NCI-H1417 treated with DMSO at 0.1 percent for 48 hours (cell line): ENCODE measurements around the gene RNF130.

Experiments used
- DNase-seq: peaks from one replicate; lab custom pipeline; 2025; lab: John Stamatoyannopoulos, UW

RNF130 gene

GRCh38 chr5:180084638-180085561 lies 13.3 kb upstream of the RNF130 start:
- DNase-seq, result no peak

GRCh38 chr5:180083529-180084060 lies 12.0 kb upstream of the RNF130 start:
- DNase-seq, result no peak

- DNase-seq, result no peak
Measured at GRCh38 chr5:180082633-180083420, 11.3 kb upstream of the RNF130 start.

DNA sequence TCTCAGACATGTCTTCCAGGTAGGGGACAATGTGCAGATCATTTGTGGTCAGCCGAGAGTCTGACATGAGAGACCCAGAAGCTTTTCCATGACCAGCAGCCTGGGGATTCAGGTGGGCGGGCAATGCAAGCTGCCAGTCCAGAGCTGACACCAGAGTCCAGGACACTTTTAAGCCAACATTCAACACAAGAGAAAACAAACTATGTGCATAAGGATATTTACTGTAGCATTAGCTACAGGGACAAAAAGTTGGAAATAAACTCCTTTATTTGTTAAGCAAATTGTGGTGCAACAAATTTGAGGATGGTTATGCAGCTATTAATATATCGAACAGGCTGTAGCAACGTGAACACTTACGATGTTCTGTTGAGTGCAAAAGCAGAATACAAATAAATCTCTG lies 9.9 kb upstream of the RNF130 start:
- DNase-seq, result no peak

DNA sequence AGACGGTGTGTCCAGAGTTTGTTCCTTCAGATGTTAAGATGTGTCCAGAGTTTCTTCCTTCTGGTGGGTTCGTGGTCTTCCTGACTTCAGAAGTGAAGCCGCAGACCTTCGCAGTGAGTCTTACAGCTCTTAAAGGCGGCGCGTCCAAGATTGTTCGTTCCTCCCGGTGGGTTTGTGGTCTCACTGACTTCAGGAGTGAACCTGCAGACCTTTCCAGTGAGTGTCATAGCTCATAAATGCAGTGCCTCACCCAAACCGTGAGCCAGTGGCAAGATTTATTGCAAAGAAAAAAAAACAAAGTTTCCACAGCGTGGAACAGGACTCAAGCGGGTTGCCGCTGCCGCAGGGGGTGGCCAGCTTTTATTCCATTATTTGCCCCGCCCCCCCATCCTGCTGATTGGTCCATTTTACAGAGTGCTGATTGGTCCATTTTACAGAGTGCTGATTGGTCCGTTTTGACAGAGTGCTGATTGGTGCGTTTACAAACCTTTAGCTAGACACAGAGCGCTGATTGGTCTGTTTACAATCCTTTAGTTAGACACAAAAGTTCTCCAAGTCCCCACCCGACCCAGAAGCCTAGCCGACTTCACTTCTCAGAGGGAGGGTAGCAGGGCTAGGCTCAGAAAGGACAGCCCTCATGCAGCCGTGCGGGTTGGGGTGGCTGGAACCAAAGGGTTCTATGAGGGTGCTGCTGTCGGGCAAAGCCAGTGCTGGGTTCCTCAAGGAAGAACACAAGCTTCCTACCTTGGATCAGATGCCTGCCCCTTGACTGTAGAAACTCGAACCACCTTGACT lies 9.1 kb upstream of the RNF130 start:
- DNase-seq, result no peak

DNA sequence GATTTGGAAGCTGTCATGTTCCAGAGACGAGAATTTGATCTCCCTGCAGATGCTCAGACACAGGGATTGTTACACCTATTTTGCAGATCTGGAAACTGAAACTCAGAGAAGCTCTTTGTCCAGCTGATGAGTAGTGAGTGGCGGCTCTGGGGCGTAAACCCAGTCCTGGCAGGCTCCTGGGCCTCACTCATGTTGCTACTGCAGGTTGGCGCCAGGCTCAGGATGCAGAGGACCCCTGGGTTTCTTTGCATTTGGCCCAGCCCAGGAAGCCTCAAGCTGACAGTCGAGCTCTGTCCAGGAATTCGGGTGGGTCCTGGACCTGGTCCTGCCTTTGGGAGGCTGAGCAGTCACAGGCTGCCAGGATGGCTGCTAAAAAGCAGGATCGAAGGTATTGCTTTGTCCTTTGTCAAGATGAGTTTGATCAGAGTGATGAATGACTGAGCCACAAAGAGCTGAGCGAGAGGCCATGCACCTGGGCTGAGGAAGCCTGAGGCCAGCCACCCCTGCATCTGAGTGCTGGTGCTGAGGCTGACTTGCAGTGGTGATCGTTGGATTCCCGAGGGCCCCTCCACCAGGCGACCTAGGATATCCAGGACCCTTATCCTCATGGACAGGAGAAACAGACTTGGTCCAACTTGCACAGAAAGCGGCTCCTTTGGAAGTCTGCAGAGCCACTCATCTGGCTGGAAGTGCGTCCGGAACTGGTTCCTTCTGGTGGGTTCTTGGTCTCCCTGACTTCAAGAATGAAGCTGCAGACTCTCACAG lies 8.3 kb upstream of the RNF130 start:
- no peak for DNase-seq

DNA sequence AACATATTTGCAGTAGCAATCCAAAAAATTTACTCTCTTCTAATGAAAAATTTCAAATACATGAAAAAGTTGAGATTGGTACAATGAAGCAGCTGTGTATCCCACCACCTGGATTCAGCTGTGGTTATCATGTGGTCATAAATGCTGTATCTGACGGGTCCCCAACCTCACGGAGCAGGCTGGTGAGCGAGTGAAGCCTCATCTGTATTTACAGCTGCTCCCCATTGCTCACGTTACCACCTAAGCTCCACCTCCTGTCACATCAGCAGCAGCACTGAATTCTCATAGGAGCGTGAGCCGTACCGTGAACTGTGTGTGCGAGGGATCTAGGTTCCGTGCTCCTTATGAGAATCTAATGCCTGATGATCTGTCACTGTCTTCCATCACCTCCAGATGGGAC lies 6.8 kb upstream of the RNF130 start:
- no peak for DNase-seq

DNA sequence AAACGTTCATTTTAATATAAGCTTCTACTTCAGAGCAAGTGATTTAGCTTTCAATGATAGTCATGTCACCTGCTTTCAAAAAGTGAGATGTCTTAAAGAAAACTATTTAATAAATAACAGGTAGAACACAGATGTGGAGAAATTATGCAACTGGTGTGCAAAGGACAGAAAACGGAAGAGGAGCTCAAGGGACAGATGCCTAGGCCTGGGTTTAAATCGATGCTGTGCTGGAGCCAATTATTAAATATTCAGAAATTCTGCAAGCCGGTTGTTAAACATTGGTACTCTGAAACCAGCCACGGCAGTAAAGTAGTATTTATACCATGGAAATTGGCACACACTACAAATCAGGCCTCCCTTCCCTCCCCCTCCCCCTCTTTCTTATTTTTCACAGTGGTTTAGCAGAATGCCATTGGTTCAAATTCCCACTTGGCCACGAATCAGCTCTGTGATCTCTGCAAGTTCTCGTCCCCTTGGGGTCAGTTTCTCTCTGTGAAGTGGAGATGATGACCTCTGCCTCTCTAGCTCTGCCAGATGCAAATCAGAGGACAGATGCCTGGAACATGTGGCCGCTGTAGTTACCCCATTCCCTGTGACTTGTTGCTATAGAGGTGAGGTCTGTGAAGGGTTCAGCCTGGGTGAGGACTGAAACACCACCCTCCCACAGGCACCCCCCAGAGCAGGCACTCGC lies 6.2 kb upstream of the RNF130 start:
- no peak for DNase-seq

GRCh38 chr5:180075703-180076102 lies 4.1 kb upstream of the RNF130 start:
- DNase-seq, result no peak

DNA sequence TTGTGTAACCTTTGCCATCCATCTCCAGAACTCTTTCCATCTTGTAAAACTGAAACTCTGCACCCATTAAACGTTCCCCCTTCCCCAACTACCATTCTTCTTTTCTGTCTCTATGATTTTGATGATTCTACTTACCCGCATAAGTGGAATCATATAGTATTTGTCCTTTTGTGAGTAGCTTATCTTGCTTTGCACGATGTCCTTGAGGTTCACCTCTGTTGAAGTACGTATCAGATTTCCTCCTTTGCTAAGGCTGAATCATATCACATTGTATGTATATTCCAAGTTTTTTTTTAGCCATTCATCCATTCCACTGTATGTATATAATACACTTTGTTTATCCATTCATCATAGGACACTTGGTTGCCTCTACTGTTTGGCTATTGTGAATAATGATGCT lies 2.9 kb upstream of the RNF130 start:
- DNase-seq, result no peak

DNA sequence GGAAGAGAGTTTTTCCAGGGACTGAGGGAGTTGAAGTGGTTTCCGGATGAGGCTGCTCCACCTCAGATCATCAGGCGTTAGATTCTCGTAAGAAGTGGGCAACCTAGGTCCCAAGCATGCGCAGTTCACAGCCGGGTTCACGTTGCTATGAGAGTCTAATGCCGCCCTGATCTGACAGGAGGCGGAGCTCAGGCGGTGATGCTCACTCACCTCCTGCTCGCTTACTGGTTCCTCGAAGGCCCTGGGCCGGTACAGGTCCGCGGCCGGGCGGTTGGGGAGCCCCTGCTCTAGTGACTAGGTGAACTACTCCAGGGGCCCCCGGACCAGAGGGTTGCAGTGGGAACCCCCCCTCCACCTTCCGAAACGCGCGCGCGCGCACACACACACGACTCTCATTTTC lies 997 bp upstream of the RNF130 start:
- DNase-seq, result no peak

- DNase-seq, result no peak
Measured at GRCh38 chr5:180072256-180072548, 643 bp upstream of the RNF130 start.

- DNase-seq, result no peak
Measured at GRCh38 chr5:180070756-180071530, 616 bp downstream of the RNF130 start.

- DNase-seq, result no peak
Measured at GRCh38 chr5:180069589-180070247, 1.8 kb downstream of the RNF130 start.

- no peak for DNase-seq
Measured at GRCh38 chr5:180068519-180069090, 3.0 kb downstream of the RNF130 start.

- DNase-seq, result no peak
Measured at GRCh38 chr5:180067986-180068385, 3.6 kb downstream of the RNF130 start.

- no peak for DNase-seq
Measured at GRCh38 chr5:180060192-180060591, 11.4 kb downstream of the RNF130 start.

GRCh38 chr5:180059326-180059725 lies 12.2 kb downstream of the RNF130 start:
- DNase-seq, result no peak

- DNase-seq, result no peak
Measured at GRCh38 chr5:180056153-180056552, 15.4 kb downstream of the RNF130 start.
